B cell (primary cell): ENCODE results near the gene ISLR. TPM values are rescaled to one million over a fixed set of nuclear protein-coding genes. Genes with fewer than 3 reads are reported as not detected.

Experiments used
- ATAC-seq: fragments of 200-7000 bp; cut with Tn5 transposase; one replicate; pipeline ENCODE4 v1.10.0; 2021; ENCODE audit warnings: low read depth, mild to moderate bottlenecking, moderate number of reproducible peaks, moderate library complexity
- CTCF ChIA-PET: fragments of 350-600 bp; sonication (Branson Sonifier 250); formaldehyde crosslinking; loops from one replicate; lab custom pipeline; 2021; ENCODE audit warnings: antibody characterized with exemption, inconsistent platforms; lab: Charles Lee
- POLR2A ChIA-PET: fragments of 350-600 bp; sonication (Branson Sonifier 250); formaldehyde crosslinking; loops from one replicate; lab custom pipeline; 2021; ENCODE audit warnings: antibody characterized with exemption; lab: Charles Lee
- DNase-seq: peaks from one replicate; pipeline ENCODE4 v3.0.0; 2013
- H2AFZ ChIP-seq: 2 replicates; pipeline ENCODE4 v1.6.1; 2012; ENCODE audit warnings: mild to moderate bottlenecking, low read depth, low read length; ENCODE audit not compliant: insufficient read depth, poor library complexity, severe bottlenecking
- H3K27ac ChIP-seq, 2 donors: 1 replicate in 1 of 2; 2 replicates in 1 of 2; pipeline ENCODE4 v1.5.1; 2012 to 2013; ENCODE audit warnings: low read length in 2 of 2, mild to moderate bottlenecking in 2 of 2, moderate library complexity in 1 of 2
- H3K27me3 ChIP-seq, 4 experiments: fragments of 200-600 bp in 1 of 4; sonication (generic) in 1 of 4; replicated peaks in 1 of 4; 1 replicate in 2 of 4; 2 replicates in 2 of 4; pipeline versions ENCODE4 v1.6.1 to v1.7.0; 2013 to 2016; ENCODE audit warnings: low read length in 3 of 4, mild to moderate bottlenecking in 2 of 4, mixed read lengths in 1 of 4, moderate library complexity in 1 of 4; ENCODE audit not compliant: insufficient read depth in 4 of 4, control insufficient read depth in 3 of 4; ENCODE audit errors: control extremely low read depth in 1 of 4
- H3K36me3 ChIP-seq, 2 experiments: replicated peaks in 1 of 2; 1 replicate in 1 of 2; 2 replicates in 1 of 2; pipeline versions ENCODE4 v1.6.1 to v1.7.1; 2013; ENCODE audit warnings: low read length in 1 of 2; ENCODE audit not compliant: insufficient read depth in 2 of 2, control insufficient read depth in 1 of 2; ENCODE audit errors: control extremely low read depth in 1 of 2, extremely low read depth in 1 of 2
- H3K4me1 ChIP-seq, 2 donors: fragments of 200-600 bp in 1 of 2; sonication (generic) in 1 of 2; 1 replicate in 1 of 2; 2 replicates in 1 of 2; pipeline versions ENCODE4 v1.5.1 to v1.6.1; 2013 to 2017; ENCODE audit warnings: low read length in 2 of 2; ENCODE audit not compliant: control insufficient read depth in 2 of 2, insufficient read depth in 2 of 2
- H3K4me2 ChIP-seq: replicated peaks from 2 replicates; pipeline ENCODE3; 2012; ENCODE audit warnings: mild to moderate bottlenecking, low read depth, low read length; ENCODE audit not compliant: poor library complexity, severe bottlenecking
- H3K4me3 ChIP-seq, 5 experiments: fragments of 200-600 bp in 1 of 5; sonication (generic) in 1 of 5; 1 replicate in 3 of 5; 2 replicates in 2 of 5; pipeline versions ENCODE4 v1.5.1 to v1.7.0; 2011 to 2016; ENCODE audit warnings: low read length in 4 of 5, mild to moderate bottlenecking in 4 of 5, low read depth in 2 of 5, control low read depth in 1 of 5, moderate library complexity in 1 of 5; ENCODE audit not compliant: insufficient read depth in 1 of 5; ENCODE audit errors: control extremely low read depth in 1 of 5, extremely low read depth in 1 of 5
- H3K79me2 ChIP-seq: fragments of 200-600 bp; sonication (generic); one replicate; pipeline ENCODE4 v1.6.0; 2016; ENCODE audit warnings: low read length; ENCODE audit not compliant: control insufficient read depth, insufficient read depth
- H3K9ac ChIP-seq: fragments of 200-600 bp; sonication (generic); 2 replicates; pipeline ENCODE4 v1.6.1; 2017; ENCODE audit warnings: mild to moderate bottlenecking, low read length, moderate library complexity
- H3K9me3 ChIP-seq, 3 donors: one replicate each; pipeline versions ENCODE4 v1.6.1 to v1.7.1; 2013; ENCODE audit warnings: low read length in 2 of 3; ENCODE audit not compliant: control insufficient read depth in 2 of 3, insufficient read depth in 1 of 3; ENCODE audit errors: control extremely low read depth in 1 of 3
- H4K20me1 ChIP-seq: 2 replicates; pipeline ENCODE4 v1.6.0; 2012; ENCODE audit warnings: mild to moderate bottlenecking, low read length; ENCODE audit not compliant: insufficient read depth, control insufficient read depth, poor library complexity, severe bottlenecking
- H3K27ac Mint-ChIP-seq: one replicate; pipeline ENCODE4 v1.8.0; 2021; ENCODE audit warnings: mixed read lengths
- H3K27me3 Mint-ChIP-seq: one replicate; pipeline ENCODE4 v1.8.0; 2021; ENCODE audit warnings: mixed read lengths
- H3K4me1 Mint-ChIP-seq: one replicate; pipeline ENCODE4 v1.8.0; 2021; ENCODE audit warnings: mixed read lengths
- H3K4me3 Mint-ChIP-seq: one replicate; pipeline ENCODE4 v1.8.0; 2021; ENCODE audit warnings: mixed read lengths
- H3K9me3 Mint-ChIP-seq: one replicate; pipeline ENCODE4 v1.8.0; 2022; ENCODE audit warnings: mixed read lengths; ENCODE audit not compliant: insufficient read depth
- CTCF ChIP-seq: fragments of 200-600 bp; IDR thresholded peaks from one replicate; pipeline ENCODE4 v1.8.0; 2022; ENCODE audit warnings: antibody characterized with exemption, mild to moderate bottlenecking
- EZH2 ChIP-seq: IDR thresholded peaks from 2 replicates; pipeline ENCODE4 v1.6.1; 2012; ENCODE audit warnings: borderline replicate concordance, low read depth, mild to moderate bottlenecking, moderate library complexity, low read length; ENCODE audit not compliant: insufficient read depth, poor library complexity, severe bottlenecking
- WGBS: methylation state at CpG from one replicate; pipeline ENCODE4 v1.1.5; 2013; ENCODE audit warnings: missing lambda C conversion rate; ENCODE audit not compliant: insufficient coverage; 5-methylcytosine and 5-hydroxymethylcytosine counted together
- intact Hi-C: fragments of 100-400 bp; cut with micrococcal nuclease; formaldehyde crosslinking; loops from one replicate; pipeline ENCODE4 v1.10.0; 2022
- polyA plus RNA-seq: library from polyadenylated mRNA; depleted of rRNA; stranded (reverse); fragments of >200 nt; gene quantifications from 2 replicates; pipeline ENCODE4 v1.2.3, GENCODE V29; 2012
- total RNA-seq, 2 donors: library from RNA; stranded (reverse); fragments of 120-200 nt in 1 of 2; gene quantifications; 1 replicate in 1 of 2; 2 replicates in 1 of 2; pipeline versions ENCODE4 v1.2.3 to v1.2.4, GENCODE V29; 2013 to 2022

Gene ISLR
- total and polyA plus RNA-seq, 2 donors (not counting 1 experiment from before 2014, with no cell fraction given) = not detected

DNA sequence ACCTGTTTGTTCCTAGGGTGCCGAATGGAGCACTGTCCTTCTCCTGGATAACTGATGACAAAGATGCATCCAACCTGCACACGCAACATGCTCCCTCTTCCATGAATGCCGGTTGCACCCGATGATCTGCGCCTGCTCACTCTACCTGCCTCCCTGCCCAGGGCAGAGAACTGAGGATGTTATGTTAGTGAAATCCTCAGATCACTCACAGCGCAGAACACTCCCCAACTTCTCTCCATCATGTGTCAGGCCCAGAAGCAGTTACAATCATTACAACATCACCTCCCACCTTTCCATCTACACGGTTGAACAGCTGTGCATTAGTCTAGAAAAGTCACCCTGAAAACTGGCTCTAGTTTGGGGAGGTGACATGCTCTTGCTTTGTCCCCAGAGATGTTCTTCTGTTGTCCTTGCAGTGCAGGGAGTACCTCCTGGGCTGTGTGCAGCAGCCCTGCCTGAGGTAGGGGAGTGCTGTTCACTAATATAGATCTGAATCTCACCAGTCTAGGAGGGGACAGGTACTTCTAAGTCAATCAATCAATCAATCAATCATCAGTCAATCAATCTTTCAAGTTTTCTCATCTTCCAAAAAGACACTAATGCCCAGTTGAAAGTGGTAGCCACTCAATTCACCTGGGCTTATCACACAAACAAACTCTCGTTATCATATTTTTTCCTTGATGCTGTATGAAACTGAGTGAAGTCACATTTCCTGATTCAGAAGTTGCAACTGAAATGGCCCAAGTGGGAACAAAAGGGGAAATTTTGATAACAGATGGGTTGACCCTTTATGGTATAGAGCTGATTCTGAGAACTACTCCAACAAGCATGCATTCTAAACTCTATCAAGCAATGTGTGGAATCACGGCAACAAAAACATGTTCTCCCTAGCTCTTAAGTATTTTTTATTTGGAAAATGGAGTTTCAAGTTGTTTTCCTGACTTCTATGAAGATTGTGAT is 15.4 kb upstream of the ISLR start:
- H3K79me2 ChIP-seq = no peaks in the 10 kb centered on the region
- no peak overlapping the region for H2AFZ ChIP-seq
- Mint-ChIP-seq H3K9me3 (no peaks in the 10 kb centered on the region), H3K27ac (no peak overlapping the region), H3K27me3 (peaks cover 29% of the 10 kb centered on the region), H3K4me1 (peaks cover 10% of the 10 kb centered on the region), H3K4me3 (no peak overlapping the region)
- no peaks in the 10 kb centered on the region for H4K20me1 ChIP-seq
- TF ChIP-seq CTCF (no peak), EZH2 (no peak)
- H3K27ac ChIP-seq = no peak overlapping the region
- no peaks in the 10 kb centered on the region for H3K9me3 ChIP-seq
- H3K36me3 ChIP-seq = no peaks in the 10 kb centered on the region
- no peak overlapping the region for H3K9ac ChIP-seq
- no peak overlapping the region for H3K4me3 ChIP-seq
- H3K27me3 ChIP-seq = peaks cover 0 to 8% (median 2%) of the 10 kb centered on the region in 4 experiments
- ATAC-seq (no peak), DNase-seq (no peak)
- no peak overlapping the region for H3K4me2 ChIP-seq
- POLR2A ChIA-PET = no interaction called here
- H3K4me1 ChIP-seq = peaks cover 0 to 5% of the 10 kb centered on the region in 2 donors
- CTCF ChIA-PET = no interaction called here
- 100% methylated on average over 1 of the region's 9 CpGs for WGBS
- intact Hi-C loops = no loop called here
